Body of pancreas (tissue), 4 donors: Measurements from ENCODE around the gene MOV10L1.

Experiments
- CTCF ChIP-seq, 7 experiments: fragments of 450-650 bp in 4 of 7; fragments of 200-600 bp in 3 of 7; sonication (generic) in 3 of 7; IDR thresholded peaks; one replicate each; pipeline ENCODE4 v1.5.1; 2016 to 2019; ENCODE audit warnings: antibody characterized with exemption in 7 of 7
- POLR2A ChIP-seq, 3 donors: fragments of 450-650 bp; IDR thresholded peaks; one replicate each; pipeline ENCODE4 v1.6.1; 2016; ENCODE audit warnings: antibody characterized with exemption in 3 of 3, mild to moderate bottlenecking in 2 of 3

- TF ChIP-seq CTCF (IDR thresholded peaks at IDR 0.05) (no peak), POLR2A (IDR thresholded peaks at IDR 0.05) (no peak)
Measured at GRCh38 chr22:50091092-50091768, 1.4 kb downstream of the MOV10L1 start.
